ENCODE data around the gene GOSR2. TPM values are rescaled to one million over a fixed set of nuclear protein-coding genes. Genes with fewer than 3 reads are reported as not detected.
"Not testable (repeated sequence)": the region's sequence is repeated elsewhere in the genome, so short reads cannot be mapped to it uniquely, and the experiment has no call there.

Gene GOSR2
- total RNA-seq, 1 donor from 2014 or later: 60.2 TPM

DNA sequence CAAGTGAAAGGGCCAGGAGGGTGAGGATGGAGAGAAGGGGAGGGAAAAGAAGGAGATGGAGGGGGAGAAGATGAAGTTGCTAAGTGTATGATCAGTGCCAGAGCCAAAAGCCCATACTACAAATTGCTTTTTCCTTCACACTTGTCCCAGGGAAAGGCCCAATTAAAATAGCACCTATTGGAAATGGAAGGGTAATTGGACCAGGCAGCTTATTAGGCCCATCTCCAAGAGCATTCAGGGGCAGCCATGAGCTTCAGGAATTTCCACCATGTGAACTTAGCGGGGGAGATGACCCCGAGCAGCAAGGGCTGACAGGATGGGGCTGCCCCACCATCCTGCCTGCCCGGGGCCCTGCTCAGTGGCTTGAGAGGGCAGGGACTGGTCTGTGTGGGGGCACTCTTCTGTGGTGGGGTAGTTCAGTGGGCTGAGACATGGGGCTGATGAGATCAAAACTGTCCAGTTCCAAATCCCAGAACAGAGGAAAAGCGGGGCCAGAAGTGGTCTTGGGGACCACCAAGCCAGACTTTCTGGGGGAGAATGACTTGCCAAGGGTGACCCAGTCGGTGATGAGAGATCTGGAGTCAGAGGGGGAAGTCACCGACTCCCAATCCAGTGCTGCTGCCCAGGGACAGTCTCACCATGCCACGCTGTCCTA lies 27.5 kb downstream of the GOSR2 start:
- no peaks in the 10 kb centered on the region for H3K9me3 Mint-ChIP-seq
- peaks cover 4% of the 10 kb centered on the region for H3K27me3 Mint-ChIP-seq
- H3K36me3 Mint-ChIP-seq: peaks cover 2% of the 10 kb centered on the region
- TF ChIP-seq, protein P1, sequence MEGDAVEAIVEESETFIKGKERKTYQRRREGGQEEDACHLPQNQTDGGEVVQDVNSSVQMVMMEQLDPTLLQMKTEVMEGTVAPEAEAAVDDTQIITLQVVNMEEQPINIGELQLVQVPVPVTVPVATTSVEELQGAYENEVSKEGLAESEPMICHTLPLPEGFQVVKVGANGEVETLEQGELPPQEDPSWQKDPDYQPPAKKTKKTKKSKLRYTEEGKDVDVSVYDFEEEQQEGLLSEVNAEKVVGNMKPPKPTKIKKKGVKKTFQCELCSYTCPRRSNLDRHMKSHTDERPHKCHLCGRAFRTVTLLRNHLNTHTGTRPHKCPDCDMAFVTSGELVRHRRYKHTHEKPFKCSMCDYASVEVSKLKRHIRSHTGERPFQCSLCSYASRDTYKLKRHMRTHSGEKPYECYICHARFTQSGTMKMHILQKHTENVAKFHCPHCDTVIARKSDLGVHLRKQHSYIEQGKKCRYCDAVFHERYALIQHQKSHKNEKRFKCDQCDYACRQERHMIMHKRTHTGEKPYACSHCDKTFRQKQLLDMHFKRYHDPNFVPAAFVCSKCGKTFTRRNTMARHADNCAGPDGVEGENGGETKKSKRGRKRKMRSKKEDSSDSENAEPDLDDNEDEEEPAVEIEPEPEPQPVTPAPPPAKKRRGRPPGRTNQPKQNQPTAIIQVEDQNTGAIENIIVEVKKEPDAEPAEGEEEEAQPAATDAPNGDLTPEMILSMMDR (conservative IDR thresholded peaks at IDR 0.05): no peak
- no peak overlapping the region for H3K27ac Mint-ChIP-seq
- H3K4me3 Mint-ChIP-seq: no peak overlapping the region
- DNase-seq (ENCODE audit: extremely low spot score, unreplicated experiment): no peak
- H3K4me1 Mint-ChIP-seq (ENCODE audit: unreplicated experiment): peaks cover 6% of the 10 kb centered on the region

DNA sequence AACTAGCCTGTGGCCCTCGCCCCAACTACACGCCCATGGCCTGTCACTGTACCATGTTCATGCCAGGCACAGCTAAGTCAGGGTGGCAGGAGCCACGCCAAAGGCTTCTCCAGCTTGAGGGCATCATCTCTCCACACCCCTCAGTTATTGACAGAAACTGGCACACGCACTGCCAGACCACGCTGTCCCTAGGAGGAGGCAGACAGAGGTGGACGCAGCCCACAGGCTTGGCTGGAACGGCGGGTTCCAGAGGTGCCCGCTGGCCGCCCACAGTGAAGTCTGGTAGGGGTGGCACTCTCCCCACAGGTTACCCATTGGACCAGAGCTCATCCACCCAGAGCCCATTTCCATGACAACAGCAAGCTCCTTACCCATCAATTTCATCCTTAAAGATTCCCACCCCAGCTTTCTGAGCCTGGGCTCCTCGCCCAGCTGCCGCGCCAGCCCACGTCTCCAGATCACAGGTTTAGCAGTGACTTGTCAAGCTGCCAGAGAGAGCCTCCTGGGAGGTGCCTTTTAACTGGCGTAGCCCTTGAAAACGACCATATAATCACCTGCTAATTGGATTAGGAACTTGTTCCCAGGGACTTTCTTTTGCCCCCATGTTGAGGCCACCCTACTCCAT lies 28.1 kb downstream of the GOSR2 start:
- H3K4me3 Mint-ChIP-seq: no peak overlapping the region
- peaks cover 4% of the 10 kb centered on the region for H3K27me3 Mint-ChIP-seq

DNA sequence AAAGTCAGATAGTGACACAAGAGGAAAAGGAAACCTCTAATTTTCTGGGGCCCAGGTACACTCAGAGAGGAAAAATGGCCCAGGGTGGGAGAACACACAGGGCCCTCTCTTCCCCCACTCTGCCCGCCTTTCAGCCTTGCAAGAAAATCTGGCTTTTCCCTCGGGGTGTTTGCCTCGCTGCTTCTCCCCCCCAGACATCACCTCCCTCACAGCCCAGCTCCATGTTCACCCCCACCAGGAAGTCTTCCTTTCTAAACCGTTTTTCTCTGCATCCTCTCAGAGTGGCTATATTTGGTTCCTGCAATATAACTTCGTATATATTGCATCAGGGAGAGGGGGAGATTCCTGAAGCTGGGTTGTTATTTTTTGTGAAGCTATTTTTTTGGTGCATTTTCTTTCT lies 28.7 kb downstream of the GOSR2 start:
- Mint-ChIP-seq H3K9me3 (no peaks in the 10 kb centered on the region), H3K27ac (no peak overlapping the region), H3K4me3 (no peak overlapping the region), H3K36me3 (peaks cover 6% of the 10 kb centered on the region), H3K4me1 (ENCODE audit: unreplicated experiment) (peaks cover 6% of the 10 kb centered on the region), H3K27me3 (peaks cover 4% of the 10 kb centered on the region)
- DNase-seq (ENCODE audit: extremely low spot score, unreplicated experiment): no peak
- TF ChIP-seq, protein P1 (conservative IDR thresholded peaks at IDR 0.05): no peak

More for the DNA sequence above, 28.1 kb downstream of the GOSR2 start:
- peaks cover 6% of the 10 kb centered on the region for H3K36me3 Mint-ChIP-seq
- DNase-seq (ENCODE audit: extremely low spot score, unreplicated experiment): no peak
- H3K4me1 Mint-ChIP-seq (ENCODE audit: unreplicated experiment): peaks cover 6% of the 10 kb centered on the region
- no peaks in the 10 kb centered on the region for H3K9me3 Mint-ChIP-seq
- TF ChIP-seq, protein P1 (conservative IDR thresholded peaks at IDR 0.05): no peak
- no peak overlapping the region for H3K27ac Mint-ChIP-seq

DNA sequence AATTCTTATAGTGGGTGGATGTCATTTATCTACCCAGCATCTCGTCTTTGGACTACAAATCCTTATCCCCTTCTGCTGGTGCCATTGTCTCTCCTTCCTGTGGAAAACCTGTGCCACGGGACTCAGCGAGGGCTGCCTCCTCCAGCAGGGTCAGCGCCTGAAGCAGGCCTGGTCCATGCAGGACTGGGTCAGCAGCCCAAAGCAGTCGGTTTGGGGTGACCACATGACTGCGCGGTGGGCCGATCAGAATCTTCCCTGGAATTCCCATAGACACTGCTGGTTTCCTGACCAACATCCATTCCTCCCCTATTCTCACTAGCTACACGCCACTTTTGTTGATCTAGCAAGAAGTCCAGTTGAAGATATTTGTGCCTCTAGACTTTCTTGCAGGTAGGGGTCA lies 29.2 kb downstream of the GOSR2 start:
- TF ChIP-seq, protein P1 (conservative IDR thresholded peaks at IDR 0.05): no peak
- Mint-ChIP-seq H3K4me3 (no peak overlapping the region), H3K27ac (no peak overlapping the region), H3K9me3 (no peaks in the 10 kb centered on the region), H3K27me3 (peaks cover 4% of the 10 kb centered on the region), H3K4me1 (ENCODE audit: unreplicated experiment) (peaks cover 6% of the 10 kb centered on the region), H3K36me3 (peaks cover 6% of the 10 kb centered on the region)
- no peak for DNase-seq (ENCODE audit: extremely low spot score, unreplicated experiment)

DNA sequence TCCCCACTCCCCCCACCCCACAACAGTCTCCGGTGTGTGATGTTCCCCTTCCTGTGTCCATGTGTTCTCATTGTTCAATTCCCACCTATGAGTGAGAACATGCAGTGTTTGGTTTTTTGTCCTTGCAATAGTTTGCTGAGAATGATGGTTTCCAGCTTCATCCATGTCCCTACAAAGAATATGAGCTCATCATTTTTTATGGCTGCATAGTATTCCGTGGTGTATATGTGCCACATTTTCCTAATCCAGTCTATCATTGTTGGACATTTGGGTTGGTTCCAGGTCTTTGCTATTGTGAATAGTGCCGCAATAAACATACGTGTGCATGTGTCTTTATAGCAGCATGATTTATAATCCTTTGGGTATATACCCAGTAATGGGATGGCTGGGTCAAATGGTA lies 30.2 kb downstream of the GOSR2 start:
- not testable (repeated sequence) for H3K9me3 Mint-ChIP-seq; H3K4me3 Mint-ChIP-seq; DNase-seq (ENCODE audit: extremely low spot score, unreplicated experiment); H3K4me1 Mint-ChIP-seq (ENCODE audit: unreplicated experiment); H3K27ac Mint-ChIP-seq; H3K36me3 Mint-ChIP-seq
- H3K27me3 Mint-ChIP-seq: peaks cover 11% of the 10 kb centered on the region

DNA sequence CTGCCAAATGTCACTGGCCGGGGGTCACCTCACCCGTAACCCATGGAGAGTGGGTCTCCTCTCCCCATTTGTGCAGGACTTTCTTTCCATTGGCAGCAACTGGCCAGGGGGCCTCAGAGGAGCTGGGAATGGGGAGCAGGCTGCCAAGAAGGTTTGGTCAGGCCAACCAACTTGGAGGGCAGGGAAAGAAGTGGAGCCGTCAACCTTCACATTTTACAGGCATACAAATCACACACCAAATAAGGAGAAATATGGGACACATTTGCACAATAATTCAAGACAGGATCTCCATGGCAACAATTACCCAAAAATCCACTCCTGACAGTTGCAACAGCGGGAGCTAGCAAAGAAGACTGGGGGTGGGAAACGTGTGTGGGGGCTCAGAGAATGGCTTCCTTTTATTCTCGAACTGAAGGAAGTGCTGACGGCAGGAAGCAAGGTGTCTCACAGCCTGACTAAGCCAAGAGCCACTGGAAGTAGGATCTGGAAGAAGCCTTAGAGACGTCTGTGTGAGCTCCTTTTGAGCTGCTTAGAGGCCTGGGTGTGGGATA lies 35.2 kb downstream of the GOSR2 start:
- peaks cover 6% of the 10 kb centered on the region for H3K36me3 Mint-ChIP-seq
- TF ChIP-seq, protein P1 (conservative IDR thresholded peaks at IDR 0.05): no peak
- no peaks in the 10 kb centered on the region for H3K4me1 Mint-ChIP-seq (ENCODE audit: unreplicated experiment)
- H3K9me3 Mint-ChIP-seq: no peaks in the 10 kb centered on the region
- H3K27me3 Mint-ChIP-seq: peaks cover 25% of the 10 kb centered on the region
- no peak overlapping the region for H3K4me3 Mint-ChIP-seq
- no peak overlapping the region for H3K27ac Mint-ChIP-seq
- DNase-seq (ENCODE audit: extremely low spot score, unreplicated experiment): no peak
